GM21723 (cell line): ENCODE results near the gene FARS2.

Source experiments
- ATAC-seq: cut with Tn5 transposase; IDR thresholded peaks from one replicate; pipeline ENCODE4 v1.9.1; 2021; ENCODE audit warnings: mild to moderate bottlenecking, moderate library complexity; ENCODE audit not compliant: unreplicated experiment

Gene FARS2

DNA sequence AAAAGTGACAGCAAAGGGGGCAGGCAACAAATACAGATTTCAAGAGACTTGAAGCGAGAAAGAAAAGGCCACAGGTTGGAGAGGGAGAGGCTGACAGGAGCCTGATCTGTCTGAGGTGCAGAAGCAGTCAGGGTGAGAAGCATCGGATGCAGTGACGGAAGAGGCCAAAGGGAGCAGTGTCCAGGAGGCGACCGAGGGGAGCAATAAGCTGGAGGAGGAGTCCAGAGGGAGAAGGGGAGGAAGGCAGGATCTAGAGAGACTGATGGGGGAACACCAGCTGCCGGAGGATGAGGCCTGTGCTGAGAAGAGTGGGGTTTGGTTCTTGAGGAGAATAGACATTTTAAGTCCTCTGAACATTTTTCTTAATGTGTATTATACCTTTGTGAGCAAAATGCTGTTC, 23.8 kb downstream of the FARS2 start:
- ATAC-seq: no peak

DNA sequence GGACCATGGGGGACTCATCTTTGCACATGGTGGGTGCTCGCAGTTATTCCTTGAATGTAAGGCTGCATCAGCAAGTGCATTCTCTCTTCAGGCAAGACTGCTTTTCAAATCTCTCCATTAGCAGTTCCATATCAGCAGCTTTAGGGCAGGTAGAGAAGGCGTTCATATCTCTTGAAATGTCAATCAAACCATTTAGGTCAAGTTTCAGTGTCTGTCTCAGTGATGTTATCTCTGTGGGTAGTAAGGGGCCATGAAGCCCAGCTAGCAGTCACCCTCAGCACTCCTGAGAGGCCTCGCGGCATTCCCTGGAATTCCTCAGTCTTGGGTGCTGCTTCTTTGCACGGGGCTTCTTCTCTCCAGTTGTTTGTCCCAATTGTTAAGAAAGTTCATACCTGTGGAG, 24.2 kb downstream of the FARS2 start:
- no peak for ATAC-seq

- ATAC-seq: no peak
Measured at GRCh38 chr6:5286780-5287179, 25.5 kb downstream of the FARS2 start.

- no peak for ATAC-seq
Measured at GRCh38 chr6:5287205-5287965, 26.1 kb downstream of the FARS2 start.

GRCh38 chr6:5287966-5288297, 26.6 kb downstream of the FARS2 start:
- no peak for ATAC-seq

GRCh38 chr6:5290097-5290496, 28.8 kb downstream of the FARS2 start:
- ATAC-seq: no peak

- no peak for ATAC-seq
Measured at GRCh38 chr6:5290500-5290899, 29.2 kb downstream of the FARS2 start.

DNA sequence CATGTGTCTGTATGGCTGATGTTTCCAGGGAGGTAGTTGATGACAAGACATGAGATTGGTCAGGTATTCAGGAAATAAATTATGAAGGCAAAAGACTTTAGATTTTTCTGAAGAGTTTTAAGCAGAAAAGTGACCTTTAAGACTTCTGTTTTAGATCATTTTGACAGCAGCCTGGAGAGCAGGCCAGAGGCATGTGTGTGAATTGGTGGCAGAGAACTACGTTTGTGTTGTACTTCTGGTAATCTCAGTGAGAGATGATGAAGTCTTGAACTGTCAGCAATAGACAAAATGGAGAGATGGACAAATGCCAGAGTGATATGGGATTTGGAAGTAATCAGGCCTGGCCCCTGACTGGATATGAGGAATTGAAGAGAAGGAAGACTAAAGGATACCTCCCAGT, 30.8 kb downstream of the FARS2 start:
- no peak for ATAC-seq

DNA sequence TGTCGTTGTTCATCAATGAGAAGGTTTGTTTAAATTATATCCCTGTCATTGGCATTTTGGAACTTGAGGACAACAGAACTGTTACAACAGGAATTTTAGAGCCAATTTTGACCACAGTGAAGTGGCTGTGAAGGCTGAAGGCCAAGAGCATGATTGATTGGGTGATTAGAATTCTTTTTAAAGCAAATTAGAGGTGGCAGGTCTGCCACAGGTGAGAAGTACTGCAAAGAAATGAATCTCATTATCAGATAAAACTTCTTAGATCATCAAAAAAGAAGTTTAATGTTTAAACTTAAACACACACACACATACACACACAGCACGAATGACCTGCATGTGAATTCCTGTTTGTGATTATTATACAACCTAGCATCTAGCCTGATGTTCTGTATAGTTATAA, 32.4 kb downstream of the FARS2 start:
- ATAC-seq: no peak

GRCh38 chr6:5294392-5295211, 33.3 kb downstream of the FARS2 start:
- no peak for ATAC-seq

- ATAC-seq: no peak
Measured at GRCh38 chr6:5295623-5296022, 34.3 kb downstream of the FARS2 start.

GRCh38 chr6:5300206-5300764, 39.0 kb downstream of the FARS2 start:
- ATAC-seq: no peak

DNA sequence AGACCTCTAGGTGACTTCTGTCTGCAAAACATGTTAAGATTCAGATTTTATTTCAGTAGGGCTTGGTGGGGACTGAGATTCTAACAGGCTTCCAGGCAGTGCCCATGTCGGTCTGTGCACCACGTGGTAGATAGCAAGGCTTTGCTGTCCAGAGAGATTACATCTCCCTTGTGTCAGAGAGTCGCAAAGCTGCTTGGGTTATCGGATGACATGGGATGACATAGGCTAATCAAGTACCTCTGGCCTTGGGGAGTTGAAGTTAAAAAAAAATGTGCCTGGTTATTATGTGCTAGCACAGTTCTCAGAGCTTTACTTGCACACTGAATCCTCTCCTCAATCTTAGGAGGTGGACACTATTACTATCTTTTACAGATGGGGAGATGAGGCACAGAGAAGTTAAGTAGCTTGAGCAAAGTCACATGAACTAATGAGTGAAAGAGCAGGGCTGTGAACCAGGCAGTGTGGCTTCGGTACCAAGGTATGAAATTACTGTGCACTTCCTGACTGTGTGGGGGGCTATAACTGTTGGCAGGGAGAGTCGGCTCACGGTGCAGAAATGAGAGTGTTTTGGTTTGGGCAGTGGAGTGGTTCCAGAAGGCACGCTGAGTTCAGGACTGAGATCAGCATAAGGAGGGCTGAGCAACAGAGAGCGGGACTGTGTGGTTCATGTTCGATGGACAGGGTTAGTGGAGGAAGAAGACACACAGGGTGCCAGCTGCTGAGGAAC, 41.1 kb downstream of the FARS2 start:
- peak; percentile 82 for ATAC-seq

- ATAC-seq: peak; percentile 84
Measured at GRCh38 chr6:5302995-5303622, 41.8 kb downstream of the FARS2 start.

DNA sequence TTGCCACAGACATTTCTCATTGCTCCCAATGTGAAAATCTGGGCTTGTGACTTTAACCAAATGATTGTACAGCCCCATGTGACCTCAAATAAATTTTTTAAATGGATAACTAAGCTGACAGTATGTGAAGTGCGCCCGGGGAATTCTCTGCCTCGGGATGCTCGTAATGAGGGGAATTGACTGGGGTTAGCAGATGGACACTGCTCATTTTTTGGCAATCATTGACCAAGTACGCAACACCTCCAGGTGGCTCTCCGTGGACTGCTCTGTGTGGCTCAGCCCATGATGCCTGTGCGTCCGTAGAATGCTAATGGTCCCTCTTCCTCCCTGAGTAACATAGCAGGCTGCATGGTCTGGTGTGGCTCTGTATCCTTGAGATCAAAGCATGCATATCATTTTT, 42.4 kb downstream of the FARS2 start:
- ATAC-seq: no peak

- ATAC-seq: no peak
Measured at GRCh38 chr6:5305968-5306626, 44.8 kb downstream of the FARS2 start.

DNA sequence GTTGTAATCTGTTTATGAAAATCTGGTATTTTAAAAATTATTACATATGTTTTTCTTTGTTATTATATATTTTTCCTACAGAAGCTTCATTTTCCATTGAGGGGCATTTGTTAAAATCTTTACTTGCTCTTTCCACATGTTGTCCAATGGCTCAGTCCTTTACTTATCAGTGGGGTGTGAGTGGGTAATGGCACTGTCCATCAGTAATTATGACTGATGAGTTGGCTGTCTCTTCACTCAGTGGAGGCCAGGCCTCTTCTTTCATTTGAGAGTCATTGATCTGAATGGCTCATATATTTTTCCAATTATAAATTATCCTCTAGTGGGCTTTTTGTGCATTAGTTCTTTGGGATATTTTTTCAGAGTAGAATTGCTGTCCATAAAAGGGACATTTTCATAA, 45.7 kb downstream of the FARS2 start:
- ATAC-seq: no peak

GRCh38 chr6:5308066-5308465, 46.8 kb downstream of the FARS2 start:
- ATAC-seq: no peak

GRCh38 chr6:5314191-5314865, 53.0 kb downstream of the FARS2 start:
- peak; percentile 61 for ATAC-seq

- no peak for ATAC-seq
Measured at GRCh38 chr6:5315881-5316280, 54.6 kb downstream of the FARS2 start.
